Aorta (tissue), 5 donors: ENCODE data around the gene ATXN10. TPM values are rescaled to one million over a fixed set of nuclear protein-coding genes. Genes with fewer than 3 reads are reported as not detected.

Source experiments
- ATAC-seq: fragments of 200-7000 bp; cut with Tn5 transposase; one replicate; pipeline ENCODE4 v1.9.1; 2022; ENCODE audit warnings: moderate library complexity; ENCODE audit not compliant: low FRiP score
- DNase-seq, 2 donors: peaks; one replicate each; pipeline ENCODE4 v3.0.0-alpha.2; 2020
- H3K27ac ChIP-seq, 2 donors: one replicate each; pipeline ENCODE4 v1.5.1; 2013; ENCODE audit warnings: low read length in 2 of 2, mild to moderate bottlenecking in 2 of 2, moderate library complexity in 2 of 2, control low read depth in 1 of 2, inconsistent platforms in 1 of 2, low read depth in 1 of 2
- H3K27me3 ChIP-seq, 2 donors: one replicate each; pipeline ENCODE4 v1.6.1; 2013; ENCODE audit warnings: control low read depth in 1 of 2, low read length in 1 of 2, mild to moderate bottlenecking in 1 of 2, moderate library complexity in 1 of 2; ENCODE audit not compliant: insufficient read depth in 2 of 2, control insufficient read depth in 1 of 2
- H3K36me3 ChIP-seq, 2 donors: one replicate each; pipeline ENCODE4 v1.6.1; 2013; ENCODE audit warnings: control low read depth in 1 of 2, low read length in 1 of 2, mild to moderate bottlenecking in 1 of 2; ENCODE audit not compliant: insufficient read depth in 2 of 2, control insufficient read depth in 1 of 2
- H3K4me1 ChIP-seq, 2 donors: one replicate each; pipeline ENCODE4 v1.6.1; 2013; ENCODE audit warnings: low read length in 2 of 2, control low read depth in 1 of 2, mild to moderate bottlenecking in 1 of 2, moderate library complexity in 1 of 2; ENCODE audit not compliant: insufficient read depth in 2 of 2, control insufficient read depth in 1 of 2
- H3K4me3 ChIP-seq, 2 donors: one replicate each; pipeline ENCODE4 v1.5.1; 2013; ENCODE audit warnings: low read length in 2 of 2, control low read depth in 1 of 2, mild to moderate bottlenecking in 1 of 2
- H3K9me3 ChIP-seq: one replicate; pipeline ENCODE4 v1.6.1; 2013; ENCODE audit warnings: mild to moderate bottlenecking, low read length; ENCODE audit not compliant: control insufficient read depth
- WGBS, 2 donors: extraction: QIAGEN DNeasy Blood & Tissue Kit; methylation state at CpG; one replicate each; pipeline ENCODE4 v1.1.7; 2013; 5-methylcytosine and 5-hydroxymethylcytosine counted together
- intact Hi-C, 2 donors: fragments of 100-400 bp; cut with DNase I; formaldehyde crosslinking; loops; one replicate each; pipeline versions ENCODE4 v1.14.2 to v1.15.0; 2022
- polyA plus RNA-seq, 2 donors: library from polyadenylated mRNA; stranded (reverse); fragments of 200-250 nt; gene quantifications; one replicate each; pipeline ENCODE4 v1.2.3, GENCODE V29; 2013
- total RNA-seq, 2 donors: library from RNA; stranded (reverse); fragmentation: NEBNext Ultra II Directional; extraction: Animal tissue kit (Norgen Biotek cat#: 25700); gene quantifications; one replicate each; pipeline ENCODE4 v1.2.1, GENCODE V29; 2021
- donor health status: healthy with polysubstance abuse.
- donor health status: Bipolar disorder and iron deficiency.
- donor health status: DM: no; HTN: no; CAD: no.
- donor health status: DM: no; HTN: no; CAD: no.
- donor health status: DM: yes; HTN: yes; CAD: no.

ATXN10 gene
- total and polyA plus RNA-seq, 4 donors, result 43.1 to 126 (median 80.8) TPM

- 92 to 95% methylated on average over 6 of the region's 6 CpGs for WGBS, 2 donors
- intact Hi-C loops, result no loop called here
- no peaks in the 10 kb centered on the region for H3K9me3 ChIP-seq
- no peaks in the 10 kb centered on the region for H3K27me3 ChIP-seq
- H3K36me3 ChIP-seq, result peaks cover 4 to 8% of the 10 kb centered on the region in 2 donors
- H3K27ac ChIP-seq, result no peak overlapping the region
- H3K4me1 ChIP-seq, result no peaks in the 10 kb centered on the region
- DNase-seq (no peak), ATAC-seq (no peak)
- H3K4me3 ChIP-seq, result no peak overlapping the region
Observed at GRCh38 chr22:45812910-45813309, 141.3 kb downstream of the ATXN10 start.

DNA sequence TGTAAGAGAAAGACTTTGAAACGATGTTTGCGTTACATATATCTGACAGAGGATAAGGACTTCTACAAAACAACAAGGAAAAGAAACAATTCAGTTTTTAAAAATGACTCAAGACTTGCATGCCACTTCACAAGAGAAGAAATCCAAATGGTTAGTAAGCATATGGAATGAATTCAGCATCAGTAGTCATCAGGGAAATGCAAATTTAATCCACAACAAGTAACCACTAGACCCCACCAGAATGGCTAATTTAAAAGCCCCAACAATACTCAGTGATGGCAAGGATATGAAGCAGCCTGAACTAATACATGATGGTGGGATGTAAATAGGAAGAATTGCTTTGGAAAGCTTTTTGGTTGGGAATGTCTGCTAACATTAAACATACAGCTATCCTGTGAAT lies 142.6 kb downstream of the ATXN10 start:
- Histone ChIP-seq H3K9me3 (no peaks in the 10 kb centered on the region), H3K27me3 (no peaks in the 10 kb centered on the region), H3K4me3 (no peak overlapping the region), H3K4me1 (no peaks in the 10 kb centered on the region), H3K27ac (no peak overlapping the region), H3K36me3 (peaks cover 0 to 6% of the 10 kb centered on the region in 2 donors)
- ATAC-seq, result no peak
- no peak for DNase-seq
- intact Hi-C loops, result no loop called here
- 93 to 96% methylated on average over 2 of the region's 2 CpGs for WGBS, 2 donors

DNA sequence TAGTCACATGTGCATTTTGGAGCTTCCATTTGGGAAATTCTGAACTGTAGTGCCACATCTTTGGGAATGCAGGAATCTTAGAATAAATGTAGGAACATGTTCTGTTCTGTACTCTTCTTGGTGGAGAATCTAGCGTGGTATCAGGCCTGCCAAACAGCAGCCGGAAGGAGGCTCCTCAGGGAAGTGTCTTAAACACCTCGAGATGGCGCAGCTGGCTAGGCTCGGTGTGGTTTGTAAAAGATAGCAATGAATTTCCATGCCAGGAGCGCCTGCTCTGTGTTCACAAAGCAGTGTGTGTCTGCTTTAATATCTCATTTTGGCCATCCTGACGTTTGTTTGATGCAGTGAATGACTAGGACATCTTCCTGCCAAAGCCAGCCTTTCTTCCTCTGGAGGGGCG lies 145.1 kb downstream of the ATXN10 start:
- DNase-seq (no peak), ATAC-seq (no peak)
- Histone ChIP-seq H3K27me3 (no peaks in the 10 kb centered on the region), H3K36me3 (peaks cover 0 to 3% of the 10 kb centered on the region in 2 donors), H3K4me3 (no peak overlapping the region), H3K9me3 (no peaks in the 10 kb centered on the region), H3K27ac (no peak overlapping the region), H3K4me1 (no peaks in the 10 kb centered on the region)
- WGBS, 2 donors, result 92% methylated on average over 8 of the region's 8 CpGs
- intact Hi-C loops, result no loop called here

- DNase-seq (no peak), ATAC-seq (no peak)
- H3K4me1 ChIP-seq, result no peaks in the 10 kb centered on the region
- H3K36me3 ChIP-seq, result peaks cover 0 to 3% of the 10 kb centered on the region in 2 donors
- H3K27me3 ChIP-seq, result no peaks in the 10 kb centered on the region
- no peaks in the 10 kb centered on the region for H3K9me3 ChIP-seq
- H3K27ac ChIP-seq, result no peak overlapping the region
- WGBS, 2 donors, result 60 to 63% methylated on average over 8 of the region's 8 CpGs
- intact Hi-C loops, result no loop called here
- no peak overlapping the region for H3K4me3 ChIP-seq
Observed at GRCh38 chr22:45817745-45818423, 146.2 kb downstream of the ATXN10 start.

DNA sequence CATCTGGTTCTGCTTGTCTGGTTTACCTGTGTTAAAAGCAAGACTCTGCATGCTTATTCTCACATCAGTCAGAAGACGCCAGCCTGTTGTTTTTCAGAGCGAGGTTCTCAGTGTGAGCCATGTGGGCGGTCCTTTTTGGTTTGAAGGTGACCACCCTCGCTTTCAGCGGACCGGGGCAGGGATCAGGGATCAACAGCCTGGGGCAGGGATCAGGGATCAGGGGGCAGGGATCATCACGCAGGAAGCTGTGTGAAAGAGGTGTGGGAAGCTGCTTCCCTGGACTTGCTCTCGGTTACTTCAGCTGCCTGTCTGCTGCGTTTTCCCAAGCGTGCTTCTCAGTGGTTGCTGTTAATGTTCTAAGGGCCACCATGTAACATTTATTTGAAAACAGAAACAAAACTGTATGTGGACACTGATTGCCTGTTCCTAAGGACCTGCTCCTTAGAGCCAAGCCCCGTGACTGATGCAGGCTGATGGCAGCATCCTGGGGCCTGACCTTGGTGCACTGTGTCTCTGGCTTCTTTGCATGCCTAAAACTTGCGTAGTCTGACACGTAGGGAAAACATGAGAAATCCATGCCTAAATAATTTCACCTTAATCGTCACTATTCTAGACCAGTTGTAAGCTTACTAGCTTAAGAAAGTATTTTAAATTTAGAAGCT lies 146.9 kb downstream of the ATXN10 start:
- Histone ChIP-seq H3K4me1 (no peaks in the 10 kb centered on the region), H3K4me3 (no peak overlapping the region), H3K27me3 (no peaks in the 10 kb centered on the region), H3K9me3 (no peaks in the 10 kb centered on the region), H3K27ac (no peak overlapping the region), H3K36me3 (peaks cover 0 to 3% of the 10 kb centered on the region in 2 donors)
- WGBS, 2 donors, result 85 to 86% methylated on average over 14 of the region's 14 CpGs
- ATAC-seq (no peak), DNase-seq (no peak)
- intact Hi-C loops, result no loop called here

DNA sequence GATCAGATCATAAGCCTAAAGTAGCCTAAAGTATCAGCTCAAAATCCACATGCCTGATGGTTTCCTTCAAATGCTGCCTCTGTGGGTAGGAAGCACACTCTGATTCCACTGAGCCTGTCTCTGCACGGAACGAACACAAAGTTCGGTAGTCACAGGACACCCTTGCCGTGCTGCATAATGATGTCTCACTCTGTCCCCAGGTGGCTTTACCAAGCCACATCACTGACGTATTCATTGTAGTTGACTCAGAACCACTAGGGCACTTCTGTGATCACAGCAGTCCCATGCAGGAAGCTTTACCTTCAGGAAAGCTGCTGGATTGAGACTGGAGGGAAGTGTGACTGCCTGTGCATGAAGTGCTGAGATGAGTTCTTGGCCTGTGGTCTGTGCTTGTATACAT lies 147.7 kb downstream of the ATXN10 start:
- Histone ChIP-seq H3K4me3 (no peak overlapping the region), H3K9me3 (no peaks in the 10 kb centered on the region), H3K27me3 (no peaks in the 10 kb centered on the region), H3K27ac (no peak overlapping the region), H3K36me3 (peaks cover 0 to 3% of the 10 kb centered on the region in 2 donors), H3K4me1 (no peaks in the 10 kb centered on the region)
- ATAC-seq (no peak), DNase-seq (no peak)
- intact Hi-C loops, result no loop called here
- WGBS, 2 donors, result 93% methylated on average over 5 of the region's 5 CpGs

DNA sequence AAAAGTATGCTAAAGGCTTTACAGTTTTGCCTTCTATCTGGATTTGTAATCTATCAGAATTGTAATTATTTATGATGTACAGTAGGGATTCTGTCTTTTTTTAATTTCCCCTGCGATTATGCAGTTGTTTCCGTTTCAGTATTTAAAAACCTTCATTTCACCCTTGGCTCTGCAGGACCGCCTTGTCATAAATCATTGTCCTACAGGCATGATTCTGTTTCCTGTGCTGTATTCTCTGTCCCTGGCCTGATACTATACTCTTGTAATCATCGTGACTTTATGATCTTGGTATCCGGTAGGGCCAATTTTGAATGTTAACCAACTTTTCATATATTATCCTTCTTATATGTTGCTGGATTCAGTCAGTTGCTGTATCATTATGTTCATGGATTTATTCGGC lies 151.7 kb downstream of the ATXN10 start:
- no peaks in the 10 kb centered on the region for H3K36me3 ChIP-seq
- H3K9me3 ChIP-seq, result no peaks in the 10 kb centered on the region
- intact Hi-C loops, result no loop called here
- 81% methylated on average over 6 of the region's 6 CpGs for WGBS, 2 donors
- H3K4me3 ChIP-seq, result no peak overlapping the region
- H3K4me1 ChIP-seq, result no peaks in the 10 kb centered on the region
- DNase-seq, result no peak
- no peak for ATAC-seq
- H3K27me3 ChIP-seq, result no peaks in the 10 kb centered on the region
- no peak overlapping the region for H3K27ac ChIP-seq

- no peak for DNase-seq
- H3K4me1 ChIP-seq, result no peaks in the 10 kb centered on the region
- ATAC-seq, result no peak
- no peaks in the 10 kb centered on the region for H3K36me3 ChIP-seq
- no peak overlapping the region for H3K27ac ChIP-seq
- H3K4me3 ChIP-seq, result no peak overlapping the region
- no peaks in the 10 kb centered on the region for H3K27me3 ChIP-seq
- H3K9me3 ChIP-seq, result no peaks in the 10 kb centered on the region
- intact Hi-C loops, result no loop called here
- WGBS, 2 donors, result 87 to 94% methylated on average over 2 of the region's 2 CpGs
Observed at GRCh38 chr22:45826520-45826919, 154.9 kb downstream of the ATXN10 start.

GRCh38 chr22:45828841-45829240 lies 157.2 kb downstream of the ATXN10 start:
- WGBS, 2 donors, result 99 to 100% methylated on average over 1 of the region's 1 CpG
- no peak for DNase-seq
- no peak overlapping the region for H3K27ac ChIP-seq
- no peak overlapping the region for H3K4me3 ChIP-seq
- intact Hi-C loops, result no loop called here
- no peaks in the 10 kb centered on the region for H3K36me3 ChIP-seq
- ATAC-seq, result no peak
- no peaks in the 10 kb centered on the region for H3K27me3 ChIP-seq
- no peaks in the 10 kb centered on the region for H3K4me1 ChIP-seq
- no peaks in the 10 kb centered on the region for H3K9me3 ChIP-seq
